ENCODE data around the gene EOLA2.
"Not testable (repeated sequence)": the region's sequence is repeated elsewhere in the genome, so short reads cannot be mapped to it uniquely, and the experiment has no call there.

Gene EOLA2

GRCh38 chrX:149932150-149932549 lies 6.1 kb downstream of the EOLA2 start:
- DNase-seq = not testable (repeated sequence)

GRCh38 chrX:149931355-149931754 lies 6.9 kb downstream of the EOLA2 start:
- DNase-seq = not testable (repeated sequence)

- DNase-seq = not testable (repeated sequence)
Observed at GRCh38 chrX:149929400-149929799, 8.9 kb downstream of the EOLA2 start, which contains the start of gene HSFX4. Gene HSFX4 (plus strand): TSS chrX:149929573. CDS start chrX:149929645, 72 bp downstream.

GRCh38 chrX:149928635-149929034 lies 9.7 kb downstream of the EOLA2 start:
- not testable (repeated sequence) for DNase-seq

GRCh38 chrX:149927964-149928258 lies 10.4 kb downstream of the EOLA2 start:
- DNase-seq = not testable (repeated sequence)

- DNase-seq = not testable (repeated sequence)
Observed at GRCh38 chrX:149927245-149927963, 10.9 kb downstream of the EOLA2 start.

- not testable (repeated sequence) for DNase-seq
Observed at GRCh38 chrX:149924434-149924833, 13.9 kb downstream of the EOLA2 start.

- not testable (repeated sequence) for DNase-seq
Observed at GRCh38 chrX:149923836-149924235, 14.5 kb downstream of the EOLA2 start.

- DNase-seq = no peak
Observed at GRCh38 chrX:149916745-149917392, 21.4 kb downstream of the EOLA2 start.

- no peak for DNase-seq
Observed at GRCh38 chrX:149910178-149910695, 28.1 kb downstream of the EOLA2 start.

GRCh38 chrX:149909324-149910177 lies 28.7 kb downstream of the EOLA2 start:
- peak; percentile 16 for DNase-seq

- no peak for DNase-seq
Observed at GRCh38 chrX:149908727-149909126, 29.6 kb downstream of the EOLA2 start.

GRCh38 chrX:149908308-149908707 lies 30.0 kb downstream of the EOLA2 start:
- DNase-seq = no peak

GRCh38 chrX:149903889-149904748 lies 34.2 kb downstream of the EOLA2 start:
- DNase-seq = no peak

GRCh38 chrX:149898554-149898953 lies 39.7 kb downstream of the EOLA2 start:
- peak; percentile 18 for DNase-seq

GRCh38 chrX:149890828-149891227 lies 47.5 kb downstream of the EOLA2 start:
- not testable (repeated sequence) for DNase-seq

Data from activated CD4-positive, alpha-beta T cell treated with anti-CD3 and anti-CD28 coated beads for 48 hours (primary cell).